IPS-11a (cell line): ENCODE data around the gene CHMP5.
A peak's percentile ranks its signal among the peaks of the same experiment; 100 is the strongest.

ENCODE experiments used
- H3K4me3 ChIP-seq: one replicate; pipeline ENCODE4 v1.5.1; 2013; ENCODE audit warnings: low read depth, low read length, control low read depth

Gene CHMP5

GRCh38 chr9:33264473-33265177, at the start of gene CHMP5, which contains the start of gene BAG1:
TSS of gene CHMP5 (plus strand) at chr9:33265049. CDS start at chr9:33265079, 30 bp downstream.
TSS of gene BAG1 (minus strand) at chr9:33264708.
- H3K4me3 ChIP-seq = peak within 1 kb of the TSS; percentile 99

- H3K4me3 ChIP-seq = no peak overlapping the region
These were observed 43.9 kb upstream of the CHMP5 start for GRCh38 chr9:33220681-33221567.

- H3K4me3 ChIP-seq = no peak overlapping the region
These were observed 43.3 kb upstream of the CHMP5 start for GRCh38 chr9:33221568-33221884.

DNA sequence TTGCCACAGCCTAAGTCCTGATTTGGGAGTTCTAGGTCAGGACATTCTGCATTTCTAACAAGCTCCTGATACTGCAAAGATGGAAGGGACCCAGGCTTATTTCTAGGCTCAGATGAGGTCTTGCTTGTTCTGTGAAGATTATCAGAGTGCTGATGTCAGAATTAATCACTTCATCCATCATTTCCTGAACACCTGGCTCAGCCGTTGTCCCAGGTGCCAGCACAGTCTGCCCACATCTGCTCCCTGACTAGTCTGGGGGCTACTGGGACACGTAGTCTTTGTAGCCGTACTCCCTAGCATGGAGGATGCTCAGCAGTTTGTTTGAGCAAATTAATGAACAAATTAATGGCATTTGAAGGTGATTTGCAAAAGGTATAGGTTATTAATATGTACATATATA, 42.8 kb upstream of the CHMP5 start:
- H3K4me3 ChIP-seq = no peak overlapping the region

- no peak overlapping the region for H3K4me3 ChIP-seq
These were observed 41.2 kb upstream of the CHMP5 start for GRCh38 chr9:33223696-33224095.

GRCh38 chr9:33225319-33226147, 39.3 kb upstream of the CHMP5 start:
- no peak overlapping the region for H3K4me3 ChIP-seq

GRCh38 chr9:33227008-33227398, 37.8 kb upstream of the CHMP5 start:
- no peak overlapping the region for H3K4me3 ChIP-seq

DNA sequence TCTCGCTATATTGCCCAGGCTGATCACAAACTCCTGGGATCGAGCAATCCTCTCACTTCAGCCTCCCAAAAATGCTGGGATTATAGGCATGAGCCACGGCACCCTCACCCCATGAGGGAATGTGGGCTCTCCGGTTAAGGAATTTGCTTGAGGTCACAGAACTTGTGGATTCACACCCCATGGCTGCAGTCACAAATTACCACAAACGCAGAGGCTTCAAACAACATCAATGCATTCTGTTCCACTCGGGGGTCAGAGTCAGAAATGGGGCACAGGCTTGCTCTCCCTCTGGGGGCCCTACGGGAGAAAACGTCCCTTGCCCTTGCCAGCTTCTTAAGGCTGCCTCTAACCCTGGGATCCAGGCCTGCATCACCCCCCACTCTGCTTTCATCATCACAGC, 37.1 kb upstream of the CHMP5 start:
- no peak overlapping the region for H3K4me3 ChIP-seq

- no peak overlapping the region for H3K4me3 ChIP-seq
These were observed 36.2 kb upstream of the CHMP5 start for GRCh38 chr9:33228606-33229005.

DNA sequence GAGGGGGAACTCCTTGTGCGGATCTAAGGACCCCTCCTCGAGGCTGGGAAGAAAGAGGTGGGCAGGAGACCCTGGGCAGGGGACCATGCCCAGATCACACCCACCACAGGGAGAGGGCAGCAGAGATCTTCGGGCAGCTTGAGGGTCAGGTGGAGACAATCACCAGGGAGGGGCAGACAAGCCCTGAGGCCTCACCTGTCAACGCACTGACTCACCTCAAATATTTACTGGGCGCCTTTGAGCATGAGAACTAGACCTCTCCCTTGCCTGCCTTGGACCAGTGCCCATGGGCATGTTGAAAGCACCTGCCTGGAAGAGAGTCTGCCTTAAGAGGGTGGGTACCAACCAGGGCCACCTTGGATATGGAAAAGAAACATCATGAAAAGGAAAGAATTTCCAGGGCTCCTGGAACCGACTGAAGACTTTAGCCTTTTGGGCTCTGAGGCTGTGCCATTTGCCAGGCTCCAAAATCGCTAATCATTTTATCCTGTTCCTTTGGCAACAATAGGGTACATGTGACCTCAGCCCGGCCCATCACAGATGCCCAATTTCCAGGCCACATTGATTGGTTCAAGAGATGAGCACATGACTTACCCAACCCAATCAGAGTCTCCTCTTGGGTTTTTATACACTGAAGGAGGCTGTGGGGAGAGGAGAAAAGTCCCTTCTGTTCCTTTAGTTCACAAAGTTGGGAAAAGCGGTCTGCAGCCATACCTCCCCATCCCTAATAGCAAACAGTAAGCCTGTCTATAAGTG, 35.3 kb upstream of the CHMP5 start:
- no peak overlapping the region for H3K4me3 ChIP-seq

DNA sequence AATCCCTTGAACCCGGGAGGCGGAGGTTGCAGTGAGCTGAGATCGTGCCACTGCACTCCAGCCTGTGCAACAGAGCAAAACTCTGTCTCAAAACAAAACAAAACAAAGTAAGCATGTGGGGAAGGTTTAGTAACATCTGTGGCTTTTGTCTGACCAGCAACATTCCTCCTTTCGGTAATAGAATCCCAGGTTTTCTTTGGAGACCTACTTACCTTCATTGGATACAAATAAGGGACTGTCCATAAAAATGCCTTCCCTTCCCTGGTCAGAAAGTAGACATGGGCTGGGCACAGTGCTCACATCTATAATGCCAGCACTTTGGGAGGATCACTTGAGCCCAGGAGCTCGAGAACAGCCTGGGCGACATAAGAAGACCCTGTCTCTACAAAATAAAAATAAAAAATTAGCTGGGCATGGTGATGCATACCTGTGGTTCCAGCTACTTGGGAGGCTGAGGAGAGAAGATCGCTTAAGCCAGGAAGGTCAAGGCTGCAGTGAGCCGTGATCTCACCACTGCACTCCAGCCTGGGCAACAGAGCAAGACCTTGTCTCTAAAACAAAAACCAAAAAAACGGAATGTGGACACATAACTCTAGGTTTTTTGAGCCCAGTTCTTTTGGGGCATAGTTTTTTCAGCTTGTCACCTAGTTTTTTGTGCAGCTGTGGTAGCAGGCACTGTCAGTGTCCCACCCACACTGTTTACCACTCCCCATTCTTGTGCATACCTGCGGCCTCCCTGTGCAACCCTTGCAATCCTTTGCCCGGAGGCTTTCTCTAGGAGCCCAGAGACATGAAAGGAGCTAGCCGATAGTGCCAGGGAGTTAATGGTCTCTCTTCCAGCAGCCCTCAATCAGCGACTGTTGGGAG, 33.9 kb upstream of the CHMP5 start:
- H3K4me3 ChIP-seq = no peak overlapping the region

DNA sequence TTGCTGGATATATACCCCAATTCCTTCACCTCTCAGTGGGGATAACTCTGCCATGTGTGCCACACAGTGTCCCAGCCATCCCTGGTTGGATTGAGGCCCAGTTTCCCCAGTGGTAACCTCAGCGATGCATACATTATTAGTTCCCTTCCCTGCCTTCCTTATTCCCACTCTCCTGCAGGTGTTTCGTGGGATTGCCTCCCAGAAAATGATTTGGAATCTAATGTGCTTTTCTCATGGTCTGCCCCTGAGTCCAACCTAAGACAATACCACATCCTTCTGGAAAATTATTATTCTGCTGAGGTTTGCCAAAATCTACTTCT, 33.3 kb upstream of the CHMP5 start:
- no peak overlapping the region for H3K4me3 ChIP-seq

DNA sequence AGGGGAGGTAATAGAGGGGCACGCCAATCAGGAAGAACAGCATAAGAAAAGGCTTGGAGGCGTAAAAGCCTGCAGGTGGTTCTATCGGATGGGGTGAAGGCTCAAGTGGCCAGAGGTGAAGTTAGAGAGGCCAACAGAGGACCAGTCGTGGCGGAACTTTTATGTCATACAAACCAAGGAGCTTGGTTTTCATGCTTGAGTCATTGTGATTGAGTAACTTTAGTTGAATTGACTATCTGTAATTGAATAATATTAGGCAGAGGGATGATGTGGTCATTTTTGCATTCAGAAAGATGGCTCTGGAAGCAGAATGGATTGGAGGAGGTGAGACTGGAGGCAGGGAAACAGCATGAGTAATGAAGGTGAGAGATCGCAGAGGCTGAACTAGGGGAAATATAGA, 32.0 kb upstream of the CHMP5 start:
- H3K4me3 ChIP-seq = no peak overlapping the region

GRCh38 chr9:33233626-33234342, 31.1 kb upstream of the CHMP5 start:
- H3K4me3 ChIP-seq = no peak overlapping the region

DNA sequence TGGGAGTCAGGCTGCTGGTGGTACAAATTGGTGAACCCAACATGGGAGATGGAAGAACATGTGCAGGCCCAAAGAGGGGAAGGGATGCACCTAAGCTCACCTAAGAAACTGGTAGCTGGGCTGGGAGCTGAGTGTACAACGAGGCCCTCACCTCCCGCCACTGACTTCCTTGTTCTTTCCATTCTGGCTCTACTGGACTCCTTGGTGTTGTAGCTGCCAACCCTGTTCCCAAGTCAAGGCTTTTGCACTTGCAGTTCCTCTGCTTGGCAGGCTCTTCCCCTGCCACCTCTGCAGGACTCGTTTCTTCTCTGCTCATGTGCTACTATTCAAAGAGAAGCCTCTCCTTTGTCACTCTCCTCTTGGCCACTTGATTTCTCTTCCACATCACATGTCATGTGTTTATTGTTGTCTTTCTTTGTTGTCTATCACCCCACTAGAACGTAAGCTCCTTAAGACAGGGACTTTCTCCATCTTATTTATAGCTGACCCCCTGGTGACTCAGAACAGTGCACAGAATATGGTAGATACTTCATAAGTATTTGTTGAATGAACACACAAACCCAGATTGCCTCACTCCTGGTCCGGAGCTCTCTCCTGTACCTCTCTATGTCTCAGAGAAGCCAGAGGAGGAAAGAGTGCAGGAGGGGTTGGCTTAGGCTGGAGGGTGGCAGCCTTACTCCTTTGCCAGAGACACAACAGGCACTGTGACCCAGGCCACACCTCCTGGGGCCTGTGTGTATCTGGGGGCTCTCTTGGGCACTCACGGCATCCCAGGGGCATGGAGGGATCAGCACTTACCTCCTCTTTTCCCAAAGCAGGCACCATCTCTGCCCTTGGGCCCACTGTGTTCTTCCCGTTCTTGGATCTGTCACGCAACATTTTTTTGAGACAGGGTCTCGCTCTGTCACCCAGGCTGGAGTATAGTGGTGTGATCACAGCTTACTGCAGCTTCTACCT, 30.1 kb upstream of the CHMP5 start:
- no peak overlapping the region for H3K4me3 ChIP-seq

DNA sequence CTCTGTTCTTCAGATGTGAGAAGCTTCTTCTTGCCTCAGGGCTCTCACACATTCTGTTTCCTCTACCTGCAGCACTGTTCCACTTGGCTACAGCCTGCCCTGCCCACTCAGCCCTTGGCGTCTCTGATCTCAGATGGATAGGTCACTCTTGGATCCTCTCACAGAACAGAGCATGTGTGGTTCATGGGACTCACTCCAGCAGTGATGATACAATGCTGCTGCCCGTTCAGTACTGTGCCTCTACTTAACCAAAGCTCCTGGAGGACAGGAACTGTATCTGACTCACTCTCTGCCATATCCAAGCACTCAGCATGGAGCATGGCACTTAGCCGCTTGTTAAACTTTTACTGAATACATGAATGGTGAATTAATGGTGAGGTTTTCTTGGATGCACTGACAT, 28.3 kb upstream of the CHMP5 start:
- no peak overlapping the region for H3K4me3 ChIP-seq

- no peak within 1 kb of the TSS for H3K4me3 ChIP-seq
These were observed 24.9 kb upstream of the CHMP5 start, which contains the start of gene SPINK4 for GRCh38 chr9:33239921-33240320. TSS of gene SPINK4 (plus strand) at chr9:33240167. CDS start at chr9:33240209, 42 bp downstream.

DNA sequence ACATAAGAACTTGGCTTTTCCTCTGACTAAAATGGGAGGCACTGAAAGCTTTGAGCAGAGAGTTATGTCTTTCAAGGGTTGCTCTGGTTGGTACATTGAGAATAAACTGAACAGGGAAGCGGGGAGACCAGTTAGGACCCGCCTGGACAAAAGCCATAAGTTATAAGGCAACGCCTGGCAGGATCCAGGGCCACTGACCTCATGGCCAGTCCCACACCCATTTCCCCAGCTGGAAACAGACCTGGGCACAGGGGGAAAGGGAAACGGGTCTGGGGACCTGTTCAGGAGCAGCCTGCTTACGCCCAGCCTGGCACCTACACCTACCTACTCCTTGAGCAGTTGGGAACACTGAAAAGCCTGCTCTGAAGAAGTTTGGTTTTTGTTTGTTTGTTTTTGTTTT, 23.6 kb upstream of the CHMP5 start:
- H3K4me3 ChIP-seq = no peak overlapping the region
